ENCODE results near the gene WNT7B.

WNT7B gene

GRCh38 chr22:45916515-45916914 lies 60.4 kb downstream of the WNT7B start:
- in situ Hi-C loops (cut with MboI; ENCODE audit: low sequenced_read_pairs), result no loop called here

- in situ Hi-C loops (cut with MboI; ENCODE audit: low sequenced_read_pairs), result no loop called here
Observed at GRCh38 chr22:45915841-45916240, 61.1 kb downstream of the WNT7B start.

GRCh38 chr22:45915151-45915550 lies 61.8 kb downstream of the WNT7B start:
- in situ Hi-C loops (cut with MboI; ENCODE audit: low sequenced_read_pairs), result no loop called here

- in situ Hi-C loops (cut with MboI; ENCODE audit: low sequenced_read_pairs), result no loop called here
Observed at GRCh38 chr22:45914309-45914708, 62.7 kb downstream of the WNT7B start.

GRCh38 chr22:45912910-45913309 lies 64.1 kb downstream of the WNT7B start:
- in situ Hi-C loops (cut with MboI; ENCODE audit: low sequenced_read_pairs), result no loop called here

GRCh38 chr22:45911601-45912271 lies 65.2 kb downstream of the WNT7B start:
- in situ Hi-C loops (cut with MboI; ENCODE audit: low sequenced_read_pairs), result no loop called here

GRCh38 chr22:45910928-45911467 lies 66.0 kb downstream of the WNT7B start:
- in situ Hi-C loops (cut with MboI; ENCODE audit: low sequenced_read_pairs), result no loop called here

GRCh38 chr22:45908961-45909360 lies 68.0 kb downstream of the WNT7B start:
- in situ Hi-C loops (cut with MboI; ENCODE audit: low sequenced_read_pairs), result no loop called here

GRCh38 chr22:45907996-45908395 lies 69.0 kb downstream of the WNT7B start:
- in situ Hi-C loops (cut with MboI; ENCODE audit: low sequenced_read_pairs), result no loop called here

GRCh38 chr22:45907378-45907777 lies 69.6 kb downstream of the WNT7B start:
- in situ Hi-C loops (cut with MboI; ENCODE audit: low sequenced_read_pairs), result no loop called here

GRCh38 chr22:45906946-45907345 lies 70.0 kb downstream of the WNT7B start:
- in situ Hi-C loops (cut with MboI; ENCODE audit: low sequenced_read_pairs), result no loop called here

GRCh38 chr22:45905924-45906865 lies 70.8 kb downstream of the WNT7B start:
- in situ Hi-C loops (cut with MboI; ENCODE audit: low sequenced_read_pairs), result no loop called here

- in situ Hi-C loops (cut with MboI; ENCODE audit: low sequenced_read_pairs), result no loop called here
Observed at GRCh38 chr22:45905326-45905923, 71.5 kb downstream of the WNT7B start.

GRCh38 chr22:45904236-45904635 lies 72.7 kb downstream of the WNT7B start:
- in situ Hi-C loops (cut with MboI; ENCODE audit: low sequenced_read_pairs), result no loop called here

GRCh38 chr22:45903355-45904135 lies 73.4 kb downstream of the WNT7B start:
- in situ Hi-C loops (cut with MboI; ENCODE audit: low sequenced_read_pairs), result no loop called here

GRCh38 chr22:45897736-45898135 lies 79.2 kb downstream of the WNT7B start:
- in situ Hi-C loops (cut with MboI; ENCODE audit: low sequenced_read_pairs), result no loop called here

GRCh38 chr22:45896964-45897538 lies 79.9 kb downstream of the WNT7B start:
- in situ Hi-C loops (cut with MboI; ENCODE audit: low sequenced_read_pairs), result no loop called here

- in situ Hi-C loops (cut with MboI; ENCODE audit: low sequenced_read_pairs), result no loop called here
Observed at GRCh38 chr22:45896153-45896951, 80.6 kb downstream of the WNT7B start.

GRCh38 chr22:45895436-45896152 lies 81.4 kb downstream of the WNT7B start:
- in situ Hi-C loops (cut with MboI; ENCODE audit: low sequenced_read_pairs), result no loop called here
